Glomerular endothelial cell (primary cell): ENCODE measurements around the gene ZNF764. TPM values are rescaled to one million over a fixed set of nuclear protein-coding genes. Genes with fewer than 3 reads are reported as not detected.
"Not testable (repeated sequence)": the region's sequence is repeated elsewhere in the genome, so short reads cannot be mapped to it uniquely, and the experiment has no call there.

ENCODE experiments used
- DNase-seq: peaks from one replicate; pipeline ENCODE4 v3.0.0-alpha.2; 2011; ENCODE audit warnings: low read depth, low spot score; ENCODE audit errors: extremely low read depth
- total RNA-seq: library from RNA; depleted of rRNA; stranded (reverse); fragments of >200 nt; gene quantifications from 2 replicates; pipeline ENCODE4 v1.2.3, GENCODE V29; 2015

The ZNF764 gene
- total RNA-seq, 1 donor from 2014 or later = 12.5 TPM

GRCh38 chr16:30551781-30552180 lies 6.4 kb downstream of the ZNF764 start:
- no peak for DNase-seq

- no peak for DNase-seq
These were observed 9.5 kb downstream of the ZNF764 start for GRCh38 chr16:30548416-30549253.

- no peak for DNase-seq
These were observed 12.1 kb downstream of the ZNF764 start for GRCh38 chr16:30546115-30546514.

GRCh38 chr16:30543067-30543466 lies 15.1 kb downstream of the ZNF764 start:
- no peak for DNase-seq

- no peak for DNase-seq
These were observed 16.5 kb downstream of the ZNF764 start for GRCh38 chr16:30541502-30542329.

GRCh38 chr16:30540916-30541464 lies 17.2 kb downstream of the ZNF764 start:
- not testable (repeated sequence) for DNase-seq

- DNase-seq = not testable (repeated sequence)
These were observed 18.1 kb downstream of the ZNF764 start for GRCh38 chr16:30539986-30540526.

GRCh38 chr16:30539000-30539964 lies 18.9 kb downstream of the ZNF764 start:
- DNase-seq = no peak

- DNase-seq = not testable (repeated sequence)
These were observed 21.7 kb downstream of the ZNF764 start for GRCh38 chr16:30536391-30537024.

- no peak for DNase-seq
These were observed 22.4 kb downstream of the ZNF764 start for GRCh38 chr16:30535777-30536190.

- no peak for DNase-seq
These were observed 22.9 kb downstream of the ZNF764 start for GRCh38 chr16:30535106-30535776.

GRCh38 chr16:30534368-30535105 lies 23.6 kb downstream of the ZNF764 start, which contains the start of gene ZNF747:
TSS of gene ZNF747 (minus strand) at chr16:30534858. CDS start at chr16:30534679, 179 bp downstream.
- no peak for DNase-seq

GRCh38 chr16:30533748-30534367 lies 24.3 kb downstream of the ZNF764 start:
- DNase-seq = no peak

GRCh38 chr16:30533146-30533522 lies 25.0 kb downstream of the ZNF764 start:
- no peak for DNase-seq

- DNase-seq = no peak
These were observed 25.7 kb downstream of the ZNF764 start for GRCh38 chr16:30532285-30533145.

- DNase-seq = no peak
These were observed 27.8 kb downstream of the ZNF764 start for GRCh38 chr16:30530163-30531037.
